Stimulated activated CD4-positive, alpha-beta T cell treated with anti-CD3 and anti-CD28 coated beads, Interleukin-12 subunit alpha, Interleukin-12 subunit beta, amount 100 ng/mL, for 48 hours (primary cell): ENCODE measurements around the gene PURB.
"Not testable (repeated sequence)": the region's sequence is repeated elsewhere in the genome, so short reads cannot be mapped to it uniquely, and the experiment has no call there.

Experiments
- DNase-seq, 3 donors: peaks; one replicate each; pipeline ENCODE4 v3.0.0-alpha.2; 2020; ENCODE audit warnings: low read depth in 2 of 3, low spot score in 1 of 3

PURB gene

GRCh38 chr7:44885394-44886317 is at the start of gene PURB:
TSS of gene PURB (minus strand) at chr7:44885530. CDS start at chr7:44885348, 182 bp downstream.
- peak; percentile 93 to 97 (median 94) for DNase-seq

DNA sequence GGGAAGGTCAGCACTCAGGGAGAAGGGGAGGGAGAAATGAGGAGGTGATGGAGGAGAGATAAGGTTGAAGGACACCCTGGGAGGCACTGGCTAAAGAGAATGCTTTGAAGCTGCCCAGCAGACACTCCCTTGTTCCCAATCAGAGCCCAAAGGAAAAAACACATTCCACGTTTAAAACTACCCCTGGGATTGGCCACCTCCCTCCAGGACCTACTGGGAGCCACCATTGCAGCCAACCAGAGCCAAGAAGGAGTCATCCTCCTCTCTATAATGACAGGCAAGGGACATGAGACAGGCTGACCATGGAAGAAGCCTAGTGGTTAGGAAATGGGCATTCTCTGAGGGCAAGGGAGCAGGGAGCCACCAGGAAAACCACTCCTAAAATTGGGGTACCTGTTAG is 49.7 kb upstream of the PURB start:
- no peak for DNase-seq

- not testable (repeated sequence) for DNase-seq
Observed at GRCh38 chr7:44934510-44934909, 49.2 kb upstream of the PURB start.

- DNase-seq, result no peak
Observed at GRCh38 chr7:44930921-44931320, 45.6 kb upstream of the PURB start.

DNA sequence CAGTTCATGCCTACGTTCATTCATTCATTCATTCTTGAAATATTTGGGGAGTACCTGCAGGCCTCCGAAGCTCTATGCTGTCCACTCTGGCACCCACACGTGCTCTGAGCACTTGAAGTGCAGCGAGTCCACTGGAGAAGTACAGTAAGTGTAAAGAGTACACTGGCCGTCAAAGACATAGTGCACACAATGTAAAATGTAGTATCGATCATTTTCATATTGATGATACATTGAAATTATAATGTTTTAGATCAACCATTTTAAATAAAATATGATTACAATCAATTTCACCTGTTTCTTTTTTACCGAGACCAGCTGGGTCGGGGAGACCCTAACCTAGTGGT is 37.0 kb upstream of the PURB start:
- DNase-seq, result no peak

- peak; percentile 92 to 100 (median 96) for DNase-seq
Observed at GRCh38 chr7:44921607-44922350, 36.4 kb upstream of the PURB start.

DNA sequence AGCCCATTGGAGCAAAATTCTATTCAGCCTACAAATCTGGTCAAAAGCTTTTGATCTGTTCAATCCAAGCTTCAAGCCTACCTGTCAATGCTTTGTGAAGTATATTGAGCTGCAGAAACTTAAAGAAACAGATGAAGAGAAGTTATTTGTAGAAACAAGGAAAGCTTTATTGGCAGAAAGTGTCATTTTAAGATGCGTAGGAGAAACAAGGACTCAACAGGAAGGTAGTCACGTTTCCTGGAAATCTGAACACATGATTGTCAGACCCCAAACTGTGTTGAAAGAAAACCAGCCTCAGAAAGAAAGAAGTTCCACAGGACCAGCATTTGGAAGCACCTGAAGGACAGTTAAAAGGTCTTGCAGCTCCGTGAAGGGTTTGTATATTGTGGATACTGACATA is 34.8 kb upstream of the PURB start:
- DNase-seq, result no peak

GRCh38 chr7:44918029-44918428 is 32.7 kb upstream of the PURB start:
- no peak for DNase-seq

GRCh38 chr7:44917465-44917864 is 32.1 kb upstream of the PURB start:
- DNase-seq, result no peak

- peak; percentile 52 to 68 (median 61) for DNase-seq
Observed at GRCh38 chr7:44914992-44915607, 29.8 kb upstream of the PURB start.

DNA sequence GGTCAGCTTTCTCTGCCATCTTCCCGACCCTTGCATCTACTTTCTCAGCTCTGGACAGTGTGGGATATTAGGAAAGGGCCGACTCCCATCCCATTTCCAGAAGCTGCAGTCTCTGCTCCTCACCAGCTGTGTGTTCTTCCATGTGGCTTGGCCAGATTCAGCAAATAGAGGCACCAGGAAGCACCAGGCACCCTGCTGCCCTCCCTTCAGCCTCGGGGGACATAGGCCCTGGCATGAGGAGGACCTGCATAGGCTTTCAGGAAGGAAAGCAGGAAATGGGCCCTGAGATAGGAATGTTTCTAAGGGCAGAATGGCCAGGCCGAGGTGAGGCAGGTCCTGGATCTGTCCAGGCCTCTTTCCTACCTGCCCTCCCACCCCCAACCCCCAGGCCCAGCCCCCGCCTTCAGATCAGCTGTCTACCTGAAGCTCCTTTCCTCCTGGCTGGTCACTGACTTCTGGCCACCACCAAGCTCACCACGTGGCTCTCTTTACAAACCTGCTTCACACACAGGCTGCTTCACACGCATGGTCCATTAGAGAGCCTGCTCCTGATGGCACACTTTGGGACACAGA is 27.5 kb upstream of the PURB start:
- no peak for DNase-seq

DNA sequence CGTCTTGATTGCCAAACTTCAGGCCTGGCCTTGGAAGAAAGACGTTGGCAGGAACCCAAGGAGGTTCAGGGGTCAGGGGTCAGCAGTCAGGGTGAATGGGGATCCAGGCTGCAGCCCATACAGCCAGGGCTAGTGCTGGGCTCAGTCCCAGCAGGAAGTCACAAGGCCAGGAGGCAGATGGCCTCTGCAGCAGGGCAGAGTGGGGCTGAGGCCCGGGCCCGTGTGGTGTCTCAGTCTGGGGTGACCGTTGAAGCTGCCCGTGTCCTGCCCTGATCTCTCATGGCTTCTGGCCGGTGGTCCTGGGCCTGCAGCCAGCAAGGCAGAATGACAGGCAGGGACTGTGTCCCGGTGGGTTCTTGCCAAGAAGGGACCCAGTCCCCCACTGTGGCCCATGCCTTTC is 26.6 kb upstream of the PURB start:
- DNase-seq, result no peak

DNA sequence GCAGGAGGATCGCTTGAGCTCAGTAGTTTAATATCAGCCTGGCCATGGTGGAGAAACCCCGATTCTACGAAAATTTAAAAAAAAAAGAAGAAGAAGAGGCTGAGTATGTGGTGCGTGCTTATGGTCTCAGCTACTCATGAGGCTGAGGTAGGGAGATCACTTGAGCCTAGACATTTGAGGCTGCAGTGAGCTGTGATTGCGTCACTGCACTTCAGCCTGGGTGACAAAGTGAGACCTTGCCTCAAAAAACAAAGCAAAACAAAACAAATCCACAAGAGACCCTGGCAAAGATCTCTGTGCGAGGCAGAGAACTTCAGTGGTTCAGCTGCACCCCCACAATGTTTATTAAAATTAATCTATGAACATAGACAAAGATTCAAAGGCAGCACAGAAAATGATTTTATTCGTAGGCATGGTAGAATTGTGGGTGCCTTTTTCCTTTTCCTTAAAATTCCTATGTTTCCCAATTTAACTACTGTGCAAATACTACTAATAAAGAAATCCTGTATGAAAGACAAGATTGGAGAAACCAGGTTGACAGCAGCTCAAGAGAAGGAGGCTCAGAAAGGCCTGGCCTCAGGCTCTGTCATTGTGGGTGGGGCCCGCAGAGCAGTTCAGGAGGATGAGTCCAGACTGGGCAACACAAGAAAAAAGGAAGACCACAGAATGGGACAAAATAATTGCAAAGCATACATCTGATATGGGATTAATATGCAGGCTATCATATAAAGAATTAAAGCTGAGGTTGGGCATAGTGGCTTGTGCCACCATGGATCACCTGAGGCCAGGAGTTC is 24.5 kb upstream of the PURB start:
- no peak for DNase-seq

- DNase-seq, result no peak
Observed at GRCh38 chr7:44906965-44907364, 21.6 kb upstream of the PURB start.

GRCh38 chr7:44905002-44905635 is 19.8 kb upstream of the PURB start:
- no peak for DNase-seq

- no peak for DNase-seq
Observed at GRCh38 chr7:44899443-44899842, 14.1 kb upstream of the PURB start.

- DNase-seq, result no peak
Observed at GRCh38 chr7:44898039-44898438, 12.7 kb upstream of the PURB start.

DNA sequence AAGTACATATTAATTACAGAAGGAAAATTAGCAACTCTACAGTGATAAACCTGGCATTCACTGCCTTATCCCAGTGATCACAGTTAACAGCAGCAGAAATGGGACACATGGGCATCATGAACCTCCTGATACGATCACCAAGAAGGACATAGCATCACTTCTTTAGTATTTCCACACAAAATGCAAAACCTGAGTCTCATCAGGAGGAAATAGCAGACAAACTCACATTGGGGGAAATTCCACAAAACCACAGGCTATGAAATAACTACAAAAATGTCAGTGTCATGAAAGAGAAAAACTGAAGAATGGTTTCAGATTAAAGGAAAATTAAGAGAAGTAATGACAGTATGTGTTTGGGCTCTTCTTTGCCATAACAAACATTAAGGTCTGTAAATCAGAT is 12.0 kb upstream of the PURB start:
- no peak for DNase-seq

- no peak for DNase-seq
Observed at GRCh38 chr7:44894888-44895580, 9.7 kb upstream of the PURB start.
